ENCODE results near the gene BEX3.

Gene BEX3

GRCh38 chrX:103376118-103376978, at the start of gene BEX3:
TSS of gene BEX3 (plus strand) at chrX:103376538. CDS start at chrX:103377522, 984 bp downstream.
- ChIA-PET POLR2A (ENCODE audit: low non-redundant PET) (no interaction called here), CTCF (interaction anchor here (0.6 kb wide), 1 partner anchor 85 kb away, joined by 3 read pairs; no protein-coding TSS in a partner anchor)
- DNase-seq (ENCODE audit: low spot score): peak; percentile 17
- TF ChIP-seq CTCF (conservative IDR thresholded peaks at IDR 0.05; ENCODE audit: low read depth): no peak
- peak within 1 kb of the TSS; percentile 81 for H3K27ac ChIP-seq

GRCh38 chrX:103329991-103330390, 46.3 kb upstream of the BEX3 start, which contains the start of gene TCEAL7:
TSS of gene TCEAL7 (plus strand) at chrX:103330239. CDS start at chrX:103331404, 1,165 bp downstream.
- DNase-seq (ENCODE audit: low spot score): no peak
- no peak within 1 kb of the TSS for H3K27ac ChIP-seq
- ChIA-PET POLR2A (ENCODE audit: low non-redundant PET) (no interaction called here), CTCF (no interaction called here)
- TF ChIP-seq CTCF (conservative IDR thresholded peaks at IDR 0.05; ENCODE audit: low read depth): no peak

DNA sequence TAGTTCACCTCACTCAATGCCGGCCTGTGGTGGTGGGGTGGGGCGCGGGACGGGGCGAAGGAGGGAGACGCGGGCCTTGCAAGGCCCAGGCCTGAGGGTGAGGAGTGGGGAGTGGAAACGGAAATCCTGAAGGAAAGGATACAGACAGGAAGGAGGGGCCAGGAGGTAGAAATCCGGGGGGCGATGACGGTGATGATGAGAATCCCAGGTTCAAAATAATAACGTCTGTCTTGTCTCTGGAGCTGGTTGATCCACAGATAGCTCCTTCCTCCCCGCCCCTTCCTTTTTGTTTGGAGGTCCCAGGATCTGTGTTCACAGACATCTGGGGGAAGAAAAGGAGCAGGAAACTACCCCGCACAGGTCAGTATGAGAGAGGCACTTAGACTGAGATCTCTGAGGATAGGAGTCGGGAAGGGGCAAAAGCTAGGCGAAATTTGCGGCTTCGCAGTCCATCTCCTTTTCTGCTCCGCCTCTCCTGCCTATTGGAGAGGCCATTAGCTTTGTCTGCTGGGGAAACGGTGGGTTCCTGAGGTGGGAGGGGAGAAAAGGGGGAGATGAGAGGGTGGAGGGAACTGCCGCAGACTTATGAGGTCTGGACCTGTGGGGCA, 45.6 kb upstream of the BEX3 start:
- ChIA-PET POLR2A (ENCODE audit: low non-redundant PET) (no interaction called here), CTCF (no interaction called here)
- no peak overlapping the region for H3K27ac ChIP-seq
- no peak for TF ChIP-seq CTCF (conservative IDR thresholded peaks at IDR 0.05; ENCODE audit: low read depth)
- DNase-seq (ENCODE audit: low spot score): no peak

GRCh38 chrX:103338663-103339062, 37.7 kb upstream of the BEX3 start:
- POLR2A ChIA-PET (ENCODE audit: low non-redundant PET): no interaction called here
- no peak for DNase-seq (ENCODE audit: low spot score)
- CTCF ChIA-PET: interaction anchor here (1.2 kb wide), 1 partner anchor 125 kb away, joined by 3 read pairs; no protein-coding TSS in a partner anchor
- H3K27ac ChIP-seq: no peak overlapping the region
- no peak for TF ChIP-seq CTCF (conservative IDR thresholded peaks at IDR 0.05; ENCODE audit: low read depth)

DNA sequence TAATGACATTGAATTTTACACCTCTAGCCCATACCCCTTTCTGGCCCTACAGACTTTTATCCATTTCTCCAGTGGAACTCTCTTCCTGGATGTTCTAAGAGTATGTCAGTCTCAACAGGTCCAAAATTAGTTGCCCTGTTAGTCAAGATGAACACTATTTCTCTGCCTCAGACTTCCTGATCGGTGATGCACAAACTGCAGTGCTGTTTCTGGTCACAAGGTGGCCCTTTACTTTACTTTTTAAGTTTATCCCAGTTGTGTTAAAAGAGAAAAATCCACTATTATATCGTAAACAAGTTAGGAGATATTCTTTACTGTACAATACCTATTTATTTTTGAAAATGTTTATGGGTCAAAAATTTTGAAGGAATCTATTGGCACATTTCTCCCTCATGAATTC, 33.2 kb upstream of the BEX3 start:
- CTCF ChIA-PET: interaction anchor here (0.9 kb wide), 1 partner anchor 128 kb away, joined by 3 read pairs; no protein-coding TSS in a partner anchor
- peak; percentile 67 for TF ChIP-seq CTCF (conservative IDR thresholded peaks at IDR 0.05; ENCODE audit: low read depth)
- POLR2A ChIA-PET (ENCODE audit: low non-redundant PET): no interaction called here
- DNase-seq (ENCODE audit: low spot score): peak; percentile 20
- H3K27ac ChIP-seq: no peak overlapping the region

GRCh38 chrX:103344606-103345005, 31.7 kb upstream of the BEX3 start:
- no peak for TF ChIP-seq CTCF (conservative IDR thresholded peaks at IDR 0.05; ENCODE audit: low read depth)
- no peak for DNase-seq (ENCODE audit: low spot score)
- ChIA-PET CTCF (no interaction called here), POLR2A (ENCODE audit: low non-redundant PET) (no interaction called here)
- no peak overlapping the region for H3K27ac ChIP-seq

Measured in RWPE1 (cell line).